Spleen (tissue), 13 donors: ENCODE measurements around the gene RNF207. TPM values are rescaled to one million over a fixed set of nuclear protein-coding genes. Genes with fewer than 3 reads are reported as not detected.
A peak's percentile ranks its signal among the peaks of the same experiment; 100 is the strongest.

Experiments
- DNase-seq: peaks from one replicate; pipeline ENCODE4 v3.0.0-alpha.2; 2020
- H3K27ac ChIP-seq, 8 donors: fragments of 200-600 bp; sonication (generic) in 7 of 8; 1 replicate in 4 of 8; 2 replicates in 4 of 8; pipeline versions ENCODE4 v1.5.0 to v1.8.0; 2016 to 2021; ENCODE audit warnings: inconsistent platforms in 4 of 8, mild to moderate bottlenecking in 4 of 8, moderate library complexity in 1 of 8
- H3K27me3 ChIP-seq, 7 donors: fragments of 200-600 bp; sonication (generic) in 6 of 7; replicated peaks in 1 of 7; 1 replicate in 4 of 7; 2 replicates in 3 of 7; pipeline versions ENCODE4 v1.5.0 to v1.8.0; 2016 to 2021; ENCODE audit warnings: inconsistent platforms in 3 of 7, mild to moderate bottlenecking in 1 of 7
- H3K36me3 ChIP-seq, 6 donors: fragments of 200-600 bp; sonication (generic) in 5 of 6; 1 replicate in 4 of 6; 2 replicates in 2 of 6; pipeline versions ENCODE4 v1.5.0 to v1.8.0; 2016 to 2021; ENCODE audit warnings: inconsistent platforms in 2 of 6
- H3K4me1 ChIP-seq, 6 donors: fragments of 200-600 bp; sonication (generic) in 5 of 6; 1 replicate in 3 of 6; 2 replicates in 3 of 6; pipeline versions ENCODE4 v1.5.0 to v1.8.0; 2016 to 2021; ENCODE audit warnings: inconsistent platforms in 3 of 6
- H3K4me3 ChIP-seq, 8 donors: fragments of 200-600 bp; sonication (generic) in 7 of 8; 1 replicate in 4 of 8; 2 replicates in 4 of 8; pipeline versions ENCODE4 v1.5.0 to v1.8.0; 2016 to 2021; ENCODE audit warnings: inconsistent platforms in 4 of 8, mild to moderate bottlenecking in 4 of 8, moderate library complexity in 2 of 8
- H3K9me3 ChIP-seq, 8 donors: fragments of 200-600 bp; sonication (generic) in 7 of 8; 1 replicate in 4 of 8; 2 replicates in 4 of 8; pipeline versions ENCODE4 v1.5.0 to v1.8.0; 2016 to 2021; ENCODE audit warnings: inconsistent platforms in 4 of 8
- CTCF ChIP-seq, 11 experiments: fragments of 200-600 bp in 7 of 11; fragments of 450-650 bp in 4 of 11; sonication (generic) in 4 of 11; IDR thresholded peaks in 8 of 11; conservative IDR thresholded peaks in 3 of 11; 1 replicate in 7 of 11; 2 replicates in 4 of 11; pipeline versions ENCODE4 v1.4.0 to v1.8.0; 2016 to 2021; ENCODE audit warnings: antibody characterized with exemption in 11 of 11, inconsistent platforms in 4 of 11, mild to moderate bottlenecking in 1 of 11
- POLR2A ChIP-seq, 3 donors: fragments of 450-650 bp; IDR thresholded peaks; one replicate each; pipeline ENCODE4 v1.5.1; 2017; ENCODE audit warnings: antibody characterized with exemption in 3 of 3, mild to moderate bottlenecking in 1 of 3
- POLR2AphosphoS5 ChIP-seq, 3 donors: sonication (generic); formaldehyde crosslinking; IDR thresholded peaks; one replicate each; pipeline ENCODE4 v1.5.1; 2017; ENCODE audit warnings: antibody characterized with exemption in 3 of 3
- WGBS, 5 donors: extraction: QIAGEN DNeasy Blood & Tissue Kit in 3 of 5; methylation state at CpG; one replicate each; pipeline versions ENCODE4 v1.1.5 to v1.1.7; 2013 to 2018; 5-methylcytosine and 5-hydroxymethylcytosine counted together
- intact Hi-C: fragments of 100-400 bp; cut with DNase I; formaldehyde crosslinking; loops from one replicate; pipeline ENCODE4 v1.15.0; 2023; ENCODE audit warnings: low total_unique reads
- long read RNA-seq, 2 donors: transcript quantifications; one replicate each; lab custom pipeline, GENCODE V29; 2026
- polyA plus RNA-seq, 3 donors: library from polyadenylated mRNA; stranded (reverse); fragments of 200-250 nt; gene quantifications; one replicate each; pipeline ENCODE4 v1.2.1, GENCODE V29; 2013
- total RNA-seq, 7 donors: library from RNA; depleted of rRNA in 3 of 7; stranded (reverse); fragments of >200 nt in 3 of 7; fragmentation: NEBNext Ultra II Directional in 4 of 7; extraction: Animal tissue kit (Norgen Biotek cat#: 25700) in 4 of 7; gene quantifications; one replicate each; pipeline versions ENCODE4 v1.1.0 to v1.2.1, GENCODE V29; 2016 to 2021
- donor health status: healthy with polysubstance abuse.
- donor health status: DM: no; HTN: no; CAD: no; lungs with moderate emphysema.
- donor health status: DM: no; HTN: no; CAD: no.
- donor health status: Bipolar disorder and iron deficiency.
- donor health status: healthy.
- donor health status: DM: no; HTN: no; CAD: no.
- donor health status: DM: yes; HTN: yes; CAD: no.

The RNF207 gene
- total RNA-seq = 10 to 100 TPM in 2 of 7 donors, 1 to 10 TPM in 5; 4.2 to 12.5 (median 6.5) TPM
- 1 to 10 TPM; 2.8 to 6.2 (median 5.3) TPM for polyA plus RNA-seq
- long read RNA-seq, donor 1 = 0 reads
- long read RNA-seq, donor 2, partial matches to known transcripts = 7 of 7 reads
- long read RNA-seq, donor 2, other reads (novel, unspliced or antisense) = 0 of 7 reads

GRCh38 chr1:6205849-6206519 lies at the start of gene RNF207:
TSS of gene RNF207 (plus strand) at chr1:6206119. CDS start at chr1:6206536, 417 bp downstream.
- 1 to 2% (median 1%) methylated on average over 36 to 66 of the region's 66 CpGs for WGBS, 5 donors
- Histone ChIP-seq H3K27me3 (peaks cover 0 to 63% (median 39%) of the 10 kb centered on the region in 7 donors), H3K4me3 (peak within 1 kb of the TSS; percentile 32 to 86 (median 54)), H3K9me3 (no peaks in the 10 kb centered on the region), H3K36me3 (no peaks in the 10 kb centered on the region), H3K4me1 (peaks cover 31 to 59% (median 42%) of the 10 kb centered on the region in 6 donors), H3K27ac (peak within 1 kb of the TSS in 4 of 8 donors; percentile 13 to 57 (median 31))
- TF ChIP-seq POLR2A (IDR thresholded peaks at IDR 0.05) (peak in 1 of 3 donors; percentile 7), CTCF (IDR thresholded peaks at IDR 0.05 in 8 of 11, conservative IDR thresholded peaks at IDR 0.05 in 3 of 11) (no peak), POLR2AphosphoS5 (IDR thresholded peaks at IDR 0.05) (peak; percentile 19 to 70 (median 59))
- intact Hi-C loops = no loop called here
- DNase-seq = no peak

- no peak for DNase-seq
- peaks cover 0 to 33% (median 0%) of the 10 kb centered on the region in 7 donors for H3K27me3 ChIP-seq
- no peak overlapping the region for H3K27ac ChIP-seq
- H3K36me3 ChIP-seq = no peaks in the 10 kb centered on the region
- intact Hi-C loops = no loop called here
- WGBS, 5 donors = 53 to 72% (median 65%) methylated on average over 1 to 2 of the region's 2 CpGs
- no peaks in the 10 kb centered on the region for H3K9me3 ChIP-seq
- peaks cover 0 to 13% (median 0%) of the 10 kb centered on the region in 6 donors for H3K4me1 ChIP-seq
- no peak for TF ChIP-seq POLR2AphosphoS5 (IDR thresholded peaks at IDR 0.05)
- TF ChIP-seq POLR2A (IDR thresholded peaks at IDR 0.05) = no peak
- TF ChIP-seq CTCF (IDR thresholded peaks at IDR 0.05 in 8 of 11, conservative IDR thresholded peaks at IDR 0.05 in 3 of 11) = no peak
- no peak overlapping the region for H3K4me3 ChIP-seq
Observed at GRCh38 chr1:6157132-6157527, 48.8 kb upstream of the RNF207 start.

- intact Hi-C loops = no loop called here
- Histone ChIP-seq H3K27me3 (peaks cover 0 to 38% (median 0%) of the 10 kb centered on the region in 7 donors), H3K36me3 (no peaks in the 10 kb centered on the region), H3K27ac (no peak overlapping the region), H3K4me3 (no peak overlapping the region), H3K4me1 (peaks cover 0 to 13% (median 0%) of the 10 kb centered on the region in 6 donors), H3K9me3 (no peaks in the 10 kb centered on the region)
- no peak for DNase-seq
- 74 to 86% (median 77%) methylated on average over 12 to 15 of the region's 15 CpGs for WGBS, 5 donors
- no peak for TF ChIP-seq POLR2A (IDR thresholded peaks at IDR 0.05)
- TF ChIP-seq POLR2AphosphoS5 (IDR thresholded peaks at IDR 0.05) = no peak
Observed at GRCh38 chr1:6157528-6158174, 48.3 kb upstream of the RNF207 start.

GRCh38 chr1:6158181-6158580 lies 47.7 kb upstream of the RNF207 start:
- WGBS, 5 donors = 82 to 87% (median 83%) methylated on average over 8 of the region's 8 CpGs
- Histone ChIP-seq H3K36me3 (no peaks in the 10 kb centered on the region), H3K9me3 (no peaks in the 10 kb centered on the region), H3K27ac (no peak overlapping the region), H3K27me3 (peaks cover 0 to 43% (median 0%) of the 10 kb centered on the region in 7 donors), H3K4me1 (peaks cover 0 to 13% (median 0%) of the 10 kb centered on the region in 6 donors), H3K4me3 (no peak overlapping the region)
- TF ChIP-seq POLR2AphosphoS5 (IDR thresholded peaks at IDR 0.05) = no peak
- no peak for TF ChIP-seq POLR2A (IDR thresholded peaks at IDR 0.05)
- no peak for TF ChIP-seq CTCF (IDR thresholded peaks at IDR 0.05 in 8 of 11, conservative IDR thresholded peaks at IDR 0.05 in 3 of 11)
- DNase-seq = no peak
- intact Hi-C loops = no loop called here
